ENCODE results near the gene TSNAXIP1.

Gene TSNAXIP1

GRCh38 chr16:67872131-67872630 lies 65.5 kb downstream of the TSNAXIP1 start:
- H3K27ac ChIP-seq = peak overlapping the region; percentile 85
- H3K27me3 ChIP-seq = no peaks in the 10 kb centered on the region
- TF ChIP-seq CTCF (IDR thresholded peaks at IDR 0.05) = no peak
- H3K9me3 ChIP-seq = no peaks in the 10 kb centered on the region
- peaks cover 23 to 27% of the 10 kb centered on the region in 2 experiments for H3K4me1 ChIP-seq (ENCODE audit: control insufficient read depth in 1 of 2, insufficient read depth in 1 of 2, low read depth in 1 of 2, low read length in 1 of 2)
- peaks cover 26% of the 10 kb centered on the region for H3K36me3 ChIP-seq
- peak overlapping the region; percentile 84 to 90 for H3K4me3 ChIP-seq (ENCODE audit: low read depth in 1 of 2, low read length in 1 of 2)

- Histone ChIP-seq H3K27me3 (no peaks in the 10 kb centered on the region), H3K27ac (peak within 1 kb of the TSS; percentile 85), H3K4me1 (ENCODE audit: control insufficient read depth in 1 of 2, insufficient read depth in 1 of 2, low read depth in 1 of 2, low read length in 1 of 2) (peaks cover 23 to 27% of the 10 kb centered on the region in 2 experiments), H3K36me3 (peaks cover 28% of the 10 kb centered on the region), H3K4me3 (ENCODE audit: low read depth in 1 of 2, low read length in 1 of 2) (peak within 1 kb of the TSS; percentile 84 to 90), H3K9me3 (no peaks in the 10 kb centered on the region)
- TF ChIP-seq CTCF (IDR thresholded peaks at IDR 0.05) = peak; percentile 49
Measured at GRCh38 chr16:67872631-67873434, 66.1 kb downstream of the TSNAXIP1 start, which contains the start of gene EDC4. Gene EDC4, plus strand, starts transcription at chr16:67873052. Its CDS starts 210 bp downstream, at chr16:67873262.

- Histone ChIP-seq H3K27me3 (no peaks in the 10 kb centered on the region), H3K9me3 (no peaks in the 10 kb centered on the region), H3K27ac (peak overlapping the region; percentile 85), H3K4me3 (ENCODE audit: low read depth in 1 of 2, low read length in 1 of 2) (peak overlapping the region; percentile 84 to 90), H3K36me3 (peaks cover 28% of the 10 kb centered on the region), H3K4me1 (ENCODE audit: control insufficient read depth in 1 of 2, insufficient read depth in 1 of 2, low read depth in 1 of 2, low read length in 1 of 2) (peaks cover 23 to 27% of the 10 kb centered on the region in 2 experiments)
- TF ChIP-seq CTCF (IDR thresholded peaks at IDR 0.05) = no peak
Measured at GRCh38 chr16:67873435-67874370, 67.0 kb downstream of the TSNAXIP1 start.

GRCh38 chr16:67874372-67874771 lies 67.7 kb downstream of the TSNAXIP1 start:
- no peaks in the 10 kb centered on the region for H3K9me3 ChIP-seq
- H3K4me1 ChIP-seq (ENCODE audit: control insufficient read depth in 1 of 2, insufficient read depth in 1 of 2, low read depth in 1 of 2, low read length in 1 of 2) = peaks cover 23 to 27% of the 10 kb centered on the region in 2 experiments
- peak overlapping the region; percentile 84 to 90 for H3K4me3 ChIP-seq (ENCODE audit: low read depth in 1 of 2, low read length in 1 of 2)
- peaks cover 35% of the 10 kb centered on the region for H3K36me3 ChIP-seq
- no peaks in the 10 kb centered on the region for H3K27me3 ChIP-seq
- H3K27ac ChIP-seq = no peak overlapping the region
- no peak for TF ChIP-seq CTCF (IDR thresholded peaks at IDR 0.05)

GRCh38 chr16:67877064-67877463 lies 70.4 kb downstream of the TSNAXIP1 start:
- Histone ChIP-seq H3K27ac (no peak overlapping the region), H3K36me3 (peaks cover 62% of the 10 kb centered on the region)

More at GRCh38 chr16:67877064-67877463, 70.4 kb downstream of the TSNAXIP1 start:
- H3K9me3 ChIP-seq = no peaks in the 10 kb centered on the region
- no peaks in the 10 kb centered on the region for H3K27me3 ChIP-seq
- H3K4me3 ChIP-seq (ENCODE audit: low read depth in 1 of 2, low read length in 1 of 2) = no peak overlapping the region
- TF ChIP-seq CTCF (IDR thresholded peaks at IDR 0.05) = no peak
- H3K4me1 ChIP-seq (ENCODE audit: control insufficient read depth in 1 of 2, insufficient read depth in 1 of 2, low read depth in 1 of 2, low read length in 1 of 2) = peaks cover 20 to 21% of the 10 kb centered on the region in 2 experiments
